Measurements from ENCODE around the gene MUC16.

Gene MUC16

DNA sequence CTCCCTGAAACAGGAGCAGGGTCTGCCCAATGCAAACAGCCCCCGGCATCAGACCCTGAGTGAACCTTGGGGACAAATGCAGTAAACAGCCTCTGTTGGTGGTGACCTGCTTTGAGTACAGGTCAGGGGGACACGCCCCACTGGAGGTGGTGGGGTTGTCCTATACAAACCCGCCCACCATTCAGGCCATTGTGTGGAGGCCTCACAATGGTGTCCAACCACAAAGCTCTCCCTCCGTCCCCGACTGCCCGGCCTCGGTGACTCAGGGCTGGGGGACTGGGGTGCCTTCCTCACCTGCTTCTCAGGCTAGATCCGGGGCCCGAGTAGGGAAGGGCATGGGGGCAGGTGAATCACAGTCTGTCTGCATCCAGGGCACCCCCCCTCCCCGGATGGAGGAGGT, 1.5 kb downstream of the MUC16 start:
- no peak for DNase-seq (ENCODE audit: low spot score)

DNA sequence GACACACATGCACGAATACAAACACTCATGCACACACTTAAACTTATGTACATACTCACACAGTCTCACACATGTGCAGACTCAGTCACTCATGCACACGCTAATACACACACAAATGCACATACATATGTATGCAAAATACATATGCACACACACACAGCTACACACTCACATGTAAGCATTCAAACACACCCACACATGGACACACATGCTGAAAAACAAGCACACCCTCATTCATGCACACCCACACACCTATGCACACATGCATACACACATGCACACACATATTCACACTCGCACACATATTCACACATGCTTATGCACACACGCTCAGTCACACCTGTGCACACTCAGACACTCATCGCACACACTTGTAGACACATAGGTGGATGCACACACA, 9.3 kb downstream of the MUC16 start:
- no peak for DNase-seq (ENCODE audit: low spot score)

GRCh38 chr19:8988204-8988603, 22.0 kb downstream of the MUC16 start:
- DNase-seq (ENCODE audit: low spot score), result no peak

GRCh38 chr19:8986296-8986695, 23.9 kb downstream of the MUC16 start:
- no peak for DNase-seq (ENCODE audit: low spot score)

- DNase-seq (ENCODE audit: low spot score), result no peak
Measured at GRCh38 chr19:8973501-8974091, 36.6 kb downstream of the MUC16 start.

DNA sequence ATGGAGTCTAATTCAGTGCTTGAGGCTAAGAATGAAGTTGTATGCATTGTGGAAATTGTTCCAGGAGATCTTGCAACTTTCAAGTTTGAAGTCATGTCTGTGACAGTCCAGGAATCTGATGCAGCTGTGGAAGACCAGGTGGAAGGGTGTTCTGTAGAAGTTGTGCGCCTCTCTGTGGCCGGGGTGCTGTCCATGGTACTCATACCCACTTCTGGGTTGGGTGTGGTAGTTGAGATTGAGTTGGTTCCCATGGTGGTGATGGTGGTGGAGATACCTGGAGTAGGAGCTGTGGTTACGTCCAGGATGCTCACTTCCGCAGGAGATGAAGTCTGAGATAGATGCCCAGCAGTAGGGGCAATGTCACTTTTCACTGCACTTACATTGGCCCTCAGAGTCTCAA, 44.3 kb downstream of the MUC16 start:
- no peak for DNase-seq (ENCODE audit: low spot score)

All from cerebellar cortex (tissue), 1 donor.